Neuronal stem cell (in vitro differentiated cells): ENCODE measurements around the gene GLTP.

Experiments used
- DNase-seq: peaks from one replicate; pipeline ENCODE4 v3.0.0-alpha.2; 2013; ENCODE audit warnings: low spot score
- H2AFZ ChIP-seq: one replicate; pipeline ENCODE4 v1.6.1; 2013; ENCODE audit warnings: mild to moderate bottlenecking, low read length, inconsistent platforms
- H2AK5ac ChIP-seq: 2 replicates; pipeline ENCODE4 v1.6.1; 2013; ENCODE audit warnings: low read depth, mild to moderate bottlenecking, inconsistent platforms, low read length, moderate library complexity, mixed read lengths
- H2BK120ac ChIP-seq: 2 replicates; pipeline ENCODE4 v1.6.1; 2013; ENCODE audit warnings: low read depth, mild to moderate bottlenecking, inconsistent platforms, low read length, moderate library complexity, mixed read lengths
- H2BK12ac ChIP-seq: one replicate; pipeline ENCODE4 v1.6.1; 2013; ENCODE audit warnings: low read length, inconsistent platforms
- H2BK15ac ChIP-seq: 2 replicates; pipeline ENCODE4 v1.6.1; 2013; ENCODE audit warnings: mild to moderate bottlenecking, low read length, inconsistent platforms, mixed read lengths
- H2BK5ac ChIP-seq: one replicate; pipeline ENCODE4 v1.6.1; 2013; ENCODE audit warnings: inconsistent platforms, mild to moderate bottlenecking, low read length, moderate library complexity
- H3K14ac ChIP-seq: one replicate; pipeline ENCODE4 v1.6.1; 2013; ENCODE audit warnings: low read length, inconsistent platforms
- H3K18ac ChIP-seq: 2 replicates; pipeline ENCODE4 v1.6.1; 2013; ENCODE audit warnings: low read length, inconsistent platforms
- H3K23ac ChIP-seq: 2 replicates; pipeline ENCODE4 v1.6.1; 2013; ENCODE audit warnings: low read depth, mild to moderate bottlenecking, mixed read lengths, low read length, inconsistent platforms; ENCODE audit not compliant: poor library complexity
- H3K27ac ChIP-seq: replicated peaks from 3 replicates; pipeline ENCODE4 v1.5.1; 2013; ENCODE audit warnings: low read length, inconsistent platforms
- H3K27me3 ChIP-seq, 3 experiments: 2 replicates each; pipeline ENCODE4 v1.6.1; 2013; ENCODE audit warnings: low read length in 3 of 3, mild to moderate bottlenecking in 2 of 3, inconsistent platforms in 1 of 3, low read depth in 1 of 3, mixed read lengths in 1 of 3, moderate library complexity in 1 of 3; ENCODE audit not compliant: control insufficient read depth in 3 of 3, insufficient read depth in 3 of 3
- H3K36me3 ChIP-seq, 2 donors: replicated peaks in 1 of 2; 2 replicates each; pipeline ENCODE4 v1.6.1; 2013; ENCODE audit warnings: low read length in 2 of 2; ENCODE audit not compliant: control insufficient read depth in 2 of 2, insufficient read depth in 2 of 2
- H3K4ac ChIP-seq: 2 replicates; pipeline ENCODE4 v1.6.1; 2013; ENCODE audit warnings: inconsistent platforms, mild to moderate bottlenecking, low read length, moderate library complexity
- H3K4me1 ChIP-seq, 2 donors: 1 replicate in 1 of 2; 2 replicates in 1 of 2; pipeline ENCODE4 v1.6.1; 2013; ENCODE audit warnings: low read length in 2 of 2, low read depth in 1 of 2; ENCODE audit not compliant: control insufficient read depth in 2 of 2, insufficient read depth in 1 of 2
- H3K4me2 ChIP-seq: one replicate; pipeline ENCODE4 v1.6.1; 2013; ENCODE audit warnings: mild to moderate bottlenecking, low read length, inconsistent platforms; ENCODE audit not compliant: insufficient read depth, poor library complexity, severe bottlenecking
- H3K4me3 ChIP-seq, 2 donors: 2 replicates each; pipeline ENCODE4 v1.5.1; 2013; ENCODE audit warnings: low read length in 2 of 2, mild to moderate bottlenecking in 2 of 2, inconsistent platforms in 1 of 2, moderate library complexity in 1 of 2
- H3K79me1 ChIP-seq: one replicate; pipeline ENCODE4 v1.6.1; 2013; ENCODE audit warnings: low read depth, mild to moderate bottlenecking, inconsistent platforms, low read length, moderate library complexity
- H3K9ac ChIP-seq: one replicate; pipeline ENCODE4 v1.6.1; 2013; ENCODE audit warnings: mild to moderate bottlenecking, low read depth, low read length, inconsistent platforms; ENCODE audit not compliant: poor library complexity
- H3K9me3 ChIP-seq, 2 donors: replicated peaks in 1 of 2; 2 replicates each; pipeline versions ENCODE3 to v1.6.1; 2013; ENCODE audit warnings: low read length in 2 of 2, mild to moderate bottlenecking in 2 of 2, inconsistent platforms in 1 of 2, low read depth in 1 of 2, mixed read lengths in 1 of 2, moderate library complexity in 1 of 2; ENCODE audit not compliant: control insufficient read depth in 2 of 2, insufficient read depth in 1 of 2
- H4K8ac ChIP-seq: one replicate; pipeline ENCODE4 v1.6.1; 2013; ENCODE audit warnings: low read depth, mild to moderate bottlenecking, inconsistent platforms, low read length, moderate library complexity
- H4K91ac ChIP-seq: one replicate; pipeline ENCODE4 v1.6.1; 2013; ENCODE audit warnings: low read length, low read depth, mild to moderate bottlenecking, inconsistent platforms; ENCODE audit not compliant: poor library complexity
- WGBS, 2 donors: extraction: QIAGEN DNeasy Blood & Tissue Kit; methylation state at CpG; one replicate each; pipeline ENCODE4 v1.1.7; 2013; ENCODE audit warnings: missing lambda C conversion rate in 2 of 2, mixed read lengths in 1 of 2; ENCODE audit not compliant: insufficient read length in 2 of 2, insufficient replicate concordance in 1 of 2; ENCODE audit errors: extremely low coverage in 2 of 2; 5-methylcytosine and 5-hydroxymethylcytosine counted together

GLTP gene

GRCh38 chr12:109807954-109808643, 72.2 kb downstream of the GLTP start:
- Histone ChIP-seq H3K18ac (no peak overlapping the region), H2AFZ (no peak overlapping the region), H3K23ac (peak overlapping the region; percentile 9), H4K8ac (peak overlapping the region; percentile 19), H3K36me3 (no peaks in the 10 kb centered on the region), H3K14ac (no peak overlapping the region), H2AK5ac (no peak overlapping the region), H3K4me1 (no peaks in the 10 kb centered on the region), H2BK15ac (no peak overlapping the region), H3K27me3 (no peaks in the 10 kb centered on the region), H2BK5ac (no peak overlapping the region), H3K9me3 (no peaks in the 10 kb centered on the region), H3K4ac (no peak overlapping the region), H2BK120ac (no peak overlapping the region), H3K4me2 (no peak overlapping the region), H3K9ac (no peak overlapping the region), H3K79me1 (no peaks in the 10 kb centered on the region), H2BK12ac (no peak overlapping the region), H3K4me3 (no peak overlapping the region), H4K91ac (no peak overlapping the region), H3K27ac (no peak overlapping the region)
- no peak for DNase-seq
- no CpG with 5 or more reads among the region's 12 CpGs for WGBS, 2 donors

GRCh38 chr12:109804820-109805761, 75.2 kb downstream of the GLTP start:
- Histone ChIP-seq H2BK12ac (no peak overlapping the region), H3K79me1 (no peaks in the 10 kb centered on the region), H3K36me3 (no peaks in the 10 kb centered on the region), H3K4me2 (no peak overlapping the region), H4K8ac (no peak overlapping the region), H3K9ac (no peak overlapping the region), H2BK15ac (no peak overlapping the region), H2AFZ (peak overlapping the region; percentile 25), H3K18ac (no peak overlapping the region), H3K27ac (no peak overlapping the region), H2BK5ac (no peak overlapping the region), H4K91ac (no peak overlapping the region), H3K4ac (no peak overlapping the region), H3K14ac (no peak overlapping the region), H3K9me3 (no peaks in the 10 kb centered on the region), H3K4me3 (no peak overlapping the region), H3K23ac (no peak overlapping the region), H3K27me3 (no peaks in the 10 kb centered on the region), H3K4me1 (no peaks in the 10 kb centered on the region), H2BK120ac (no peak overlapping the region), H2AK5ac (no peak overlapping the region)
- peak; percentile 57 for DNase-seq
- WGBS, 2 donors = no CpG with 5 or more reads among the region's 12 CpGs

- no peak overlapping the region for H4K8ac ChIP-seq
- H3K4me3 ChIP-seq = no peak overlapping the region
- no peak overlapping the region for H2AK5ac ChIP-seq
- no peak overlapping the region for H3K23ac ChIP-seq
- no CpG with 5 or more reads among the region's 3 CpGs for WGBS, 2 donors
- no peak overlapping the region for H2BK120ac ChIP-seq
- no peak overlapping the region for H3K4me2 ChIP-seq
- H3K9me3 ChIP-seq = no peaks in the 10 kb centered on the region
- H2AFZ ChIP-seq = no peak overlapping the region
- no peak overlapping the region for H3K4ac ChIP-seq
- H3K27me3 ChIP-seq = no peaks in the 10 kb centered on the region
- no peak overlapping the region for H3K18ac ChIP-seq
- no peak overlapping the region for H2BK5ac ChIP-seq
- no peak overlapping the region for H2BK12ac ChIP-seq
- DNase-seq = no peak
- no peak overlapping the region for H3K9ac ChIP-seq
- no peak overlapping the region for H3K14ac ChIP-seq
- H3K4me1 ChIP-seq = no peaks in the 10 kb centered on the region
- no peak overlapping the region for H4K91ac ChIP-seq
- H3K27ac ChIP-seq = no peak overlapping the region
- H2BK15ac ChIP-seq = no peak overlapping the region
- H3K36me3 ChIP-seq = no peaks in the 10 kb centered on the region
- no peaks in the 10 kb centered on the region for H3K79me1 ChIP-seq
Measured at GRCh38 chr12:109803678-109804077, 76.7 kb downstream of the GLTP start.

- H3K18ac ChIP-seq = no peak overlapping the region
- no peak overlapping the region for H2AK5ac ChIP-seq
- H3K9me3 ChIP-seq = no peaks in the 10 kb centered on the region
- H2BK5ac ChIP-seq = no peak overlapping the region
- no peak overlapping the region for H3K4me3 ChIP-seq
- no peak overlapping the region for H3K9ac ChIP-seq
- no peak for DNase-seq
- H2BK120ac ChIP-seq = no peak overlapping the region
- no peak overlapping the region for H3K4ac ChIP-seq
- no peak overlapping the region for H2BK12ac ChIP-seq
- no peaks in the 10 kb centered on the region for H3K27me3 ChIP-seq
- no peak overlapping the region for H3K27ac ChIP-seq
- no peak overlapping the region for H2AFZ ChIP-seq
- peak overlapping the region; percentile 0 for H3K23ac ChIP-seq
- no CpG with 5 or more reads among the region's 15 CpGs for WGBS, 2 donors
- H4K91ac ChIP-seq = no peak overlapping the region
- H4K8ac ChIP-seq = no peak overlapping the region
- H3K79me1 ChIP-seq = no peaks in the 10 kb centered on the region
- H2BK15ac ChIP-seq = no peak overlapping the region
- H3K4me1 ChIP-seq = no peaks in the 10 kb centered on the region
- no peaks in the 10 kb centered on the region for H3K36me3 ChIP-seq
- no peak overlapping the region for H3K14ac ChIP-seq
- H3K4me2 ChIP-seq = no peak overlapping the region
Measured at GRCh38 chr12:109802828-109803227, 77.5 kb downstream of the GLTP start.
